HG02759 (cell line): Measurements from ENCODE around the gene GALNT4.

Source experiments
- ATAC-seq: cut with Tn5 transposase; IDR thresholded peaks from one replicate; pipeline ENCODE4 v1.9.1; 2021; ENCODE audit warnings: mild to moderate bottlenecking, moderate library complexity; ENCODE audit not compliant: unreplicated experiment

GALNT4 gene

DNA sequence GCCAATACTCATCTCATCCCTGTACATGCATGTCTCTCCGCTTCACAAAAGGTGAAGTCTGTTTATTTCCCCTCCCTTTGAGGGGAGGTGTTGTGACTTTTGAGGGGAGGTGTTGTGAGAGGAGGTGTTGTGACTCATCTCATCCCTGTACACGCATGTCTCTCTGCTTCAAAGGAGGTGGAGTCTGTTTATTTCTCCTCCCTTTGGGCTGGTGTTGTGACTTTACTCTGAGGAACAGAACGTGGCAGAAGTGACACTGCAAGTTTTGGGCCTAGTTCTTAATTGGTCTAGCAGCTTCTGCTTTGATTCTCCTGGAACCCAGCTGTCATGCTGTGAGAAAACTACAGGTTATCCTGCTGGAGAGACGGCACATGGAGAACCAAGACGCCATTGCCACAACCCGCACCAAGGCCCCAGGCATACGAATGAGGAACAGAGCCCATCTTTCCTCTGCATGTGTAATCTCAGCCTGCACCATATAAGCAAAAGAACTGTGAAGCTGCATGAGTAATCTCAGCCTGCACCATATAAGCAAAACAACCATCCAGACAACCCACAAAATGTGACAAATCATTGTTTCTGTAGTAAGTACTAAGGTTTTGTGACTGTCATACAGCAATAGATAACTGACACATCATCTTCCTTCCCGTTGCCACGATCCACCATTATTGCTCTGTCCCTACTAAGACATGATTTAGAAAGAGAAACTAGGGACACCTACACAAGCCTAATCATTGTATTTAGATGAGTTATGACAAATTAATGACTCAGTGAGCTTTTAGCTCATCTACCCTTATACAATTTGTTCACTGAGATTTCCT, 30.0 kb downstream of the GALNT4 start:
- peak; percentile 58 for ATAC-seq

DNA sequence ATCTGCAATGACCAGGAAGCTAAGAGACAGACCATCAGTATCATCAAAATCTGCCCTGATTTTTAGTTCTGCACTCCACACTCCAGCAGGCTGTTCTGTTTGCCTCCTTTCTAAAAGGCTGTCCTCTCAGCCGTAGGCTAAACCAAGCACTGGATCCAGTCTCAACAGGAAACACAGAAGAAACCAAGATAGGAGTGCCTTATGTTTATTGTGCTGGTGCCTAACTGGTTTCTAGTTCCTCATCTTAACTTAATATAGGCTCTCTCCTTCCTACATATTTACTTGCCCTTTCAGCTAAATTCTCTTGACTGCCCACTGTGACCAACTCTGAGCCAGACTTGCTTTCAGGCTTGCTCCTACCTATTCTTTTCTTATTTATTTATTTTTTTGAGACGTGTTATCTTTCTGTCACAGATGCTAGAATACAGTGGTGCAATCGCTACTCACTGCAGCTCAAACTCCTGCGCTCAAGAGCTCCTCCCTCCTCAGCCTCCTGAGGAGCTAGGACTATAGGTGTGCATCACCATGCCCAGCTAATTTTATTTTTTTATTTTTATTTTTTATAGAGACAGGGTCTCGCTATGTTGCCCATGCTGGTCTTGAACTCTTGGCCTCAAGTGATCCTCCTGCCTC, 30.8 kb downstream of the GALNT4 start:
- no peak for ATAC-seq

DNA sequence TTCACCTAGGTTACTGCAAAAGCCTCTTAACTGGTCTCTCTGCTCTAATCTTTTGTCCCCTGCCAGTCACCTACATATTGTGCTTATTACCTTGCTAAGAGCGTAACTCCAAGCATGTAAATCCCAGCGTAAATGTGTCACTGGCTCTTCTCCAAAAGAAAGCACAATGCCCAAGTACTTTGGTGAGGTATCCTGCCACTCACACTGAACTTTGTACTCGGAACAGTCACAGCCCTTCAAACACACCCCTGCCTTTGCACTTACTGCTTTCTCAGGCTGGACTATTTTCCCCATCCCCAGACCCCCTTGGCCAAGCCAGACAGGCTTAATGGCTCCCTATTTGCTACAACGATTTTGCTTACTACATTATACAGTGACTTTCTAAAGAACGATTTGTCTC, 31.7 kb downstream of the GALNT4 start:
- ATAC-seq = no peak

DNA sequence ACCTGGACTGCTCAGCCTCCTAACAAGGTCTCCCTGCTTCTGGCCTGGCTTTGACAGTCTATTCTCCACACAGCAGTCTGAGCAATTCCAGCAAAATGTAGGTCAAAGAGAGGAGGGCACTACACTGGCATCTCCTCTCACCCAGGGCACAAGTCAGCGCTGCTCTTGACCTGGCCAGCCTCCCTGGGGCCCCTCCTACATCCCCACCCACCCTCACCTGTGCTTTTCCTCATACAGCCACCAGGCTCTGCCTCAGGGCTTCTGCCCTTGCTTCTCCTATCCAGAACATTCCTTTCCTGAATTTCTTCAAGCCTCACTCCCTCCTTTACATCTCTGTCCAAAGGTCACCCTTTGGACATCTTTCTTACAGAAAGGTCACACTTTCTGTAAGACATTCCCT, 33.7 kb downstream of the GALNT4 start:
- ATAC-seq = no peak

DNA sequence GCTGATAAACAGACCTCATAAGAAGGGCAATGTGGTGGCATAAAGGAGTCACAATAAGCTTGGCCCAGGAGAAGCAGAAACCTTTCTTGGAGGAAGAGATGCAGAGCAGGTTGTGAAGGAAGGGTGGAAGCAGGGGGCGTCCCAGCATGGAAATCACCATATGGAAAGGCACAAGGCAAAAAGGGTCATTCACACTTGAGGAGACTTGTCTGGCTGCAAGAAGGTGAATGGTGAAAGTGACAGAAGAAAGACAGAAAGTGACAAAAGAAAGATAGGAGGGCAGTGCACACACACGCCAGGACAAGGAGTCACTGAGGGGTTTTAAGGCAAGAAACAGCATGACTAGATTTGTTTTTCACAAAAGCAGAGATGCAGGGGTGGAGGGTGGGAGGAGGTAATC, 38.3 kb downstream of the GALNT4 start:
- no peak for ATAC-seq

DNA sequence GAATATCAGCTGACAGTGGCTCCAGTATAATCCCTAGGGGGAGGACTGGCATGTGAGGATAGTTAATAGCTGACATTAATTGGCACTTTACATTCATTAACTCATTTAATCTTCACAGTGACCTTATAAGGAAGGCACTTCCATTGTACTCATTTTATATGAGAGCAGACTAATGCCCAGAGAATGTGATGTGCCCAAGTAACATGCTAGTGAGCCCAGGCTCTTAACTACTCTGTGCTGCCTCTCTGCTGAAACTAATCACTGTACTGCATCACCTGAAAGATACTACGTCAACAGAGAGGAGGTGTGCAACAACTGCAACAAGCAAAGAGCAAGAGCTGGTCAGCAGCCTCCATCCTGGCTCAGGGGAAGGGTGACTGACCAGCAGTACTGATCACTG, 40.1 kb downstream of the GALNT4 start:
- ATAC-seq = no peak

DNA sequence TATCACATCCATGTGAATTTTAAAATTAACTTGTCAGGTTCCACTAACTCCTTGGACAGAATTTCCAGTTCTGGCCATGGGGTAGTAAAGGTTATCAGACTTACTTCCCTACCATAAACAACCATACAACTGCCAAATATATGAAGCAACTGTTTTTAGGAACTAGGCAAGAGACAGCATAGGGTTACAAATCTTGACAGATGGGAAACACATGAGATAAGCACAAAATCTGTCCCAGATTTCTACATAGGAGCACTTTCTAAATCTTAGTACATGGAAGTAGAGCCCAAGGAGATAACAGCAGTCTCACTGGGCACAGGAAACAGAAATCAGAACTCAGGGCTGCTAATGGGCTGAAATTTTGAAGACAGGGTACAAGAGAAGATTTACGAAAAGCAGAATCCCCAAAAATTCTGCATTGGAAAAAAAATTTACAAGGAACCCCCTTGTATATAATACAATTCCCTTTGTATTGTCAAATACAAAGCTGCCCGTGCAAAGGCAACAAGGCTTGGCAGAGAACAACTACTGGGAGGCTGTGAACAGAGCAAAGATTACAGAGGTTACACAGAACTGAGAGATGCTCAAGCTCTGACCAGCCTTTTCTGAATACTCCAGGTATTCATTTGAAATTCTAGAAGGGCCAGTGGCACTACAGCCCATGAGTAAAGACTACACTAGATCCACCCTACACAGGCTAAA, 43.2 kb downstream of the GALNT4 start:
- no peak for ATAC-seq

DNA sequence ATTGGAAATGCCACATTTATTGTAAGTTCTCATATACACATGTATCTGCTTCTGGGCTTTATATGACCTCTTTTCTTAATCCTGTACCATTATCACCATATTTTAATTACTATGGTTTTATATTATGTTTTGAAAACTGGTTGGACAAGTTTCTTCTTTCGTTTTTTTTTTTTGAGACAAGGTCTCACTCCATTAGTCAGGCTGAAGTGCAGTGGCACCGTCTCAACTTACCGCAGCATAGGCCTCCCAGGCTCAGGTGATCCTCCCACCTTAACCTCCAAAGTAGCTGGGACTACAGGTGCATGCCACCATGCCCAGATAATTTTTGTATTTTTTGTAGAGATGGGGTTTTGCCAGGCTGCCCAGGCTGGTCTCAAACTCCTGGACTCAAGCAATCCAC, 44.6 kb downstream of the GALNT4 start:
- ATAC-seq = no peak

DNA sequence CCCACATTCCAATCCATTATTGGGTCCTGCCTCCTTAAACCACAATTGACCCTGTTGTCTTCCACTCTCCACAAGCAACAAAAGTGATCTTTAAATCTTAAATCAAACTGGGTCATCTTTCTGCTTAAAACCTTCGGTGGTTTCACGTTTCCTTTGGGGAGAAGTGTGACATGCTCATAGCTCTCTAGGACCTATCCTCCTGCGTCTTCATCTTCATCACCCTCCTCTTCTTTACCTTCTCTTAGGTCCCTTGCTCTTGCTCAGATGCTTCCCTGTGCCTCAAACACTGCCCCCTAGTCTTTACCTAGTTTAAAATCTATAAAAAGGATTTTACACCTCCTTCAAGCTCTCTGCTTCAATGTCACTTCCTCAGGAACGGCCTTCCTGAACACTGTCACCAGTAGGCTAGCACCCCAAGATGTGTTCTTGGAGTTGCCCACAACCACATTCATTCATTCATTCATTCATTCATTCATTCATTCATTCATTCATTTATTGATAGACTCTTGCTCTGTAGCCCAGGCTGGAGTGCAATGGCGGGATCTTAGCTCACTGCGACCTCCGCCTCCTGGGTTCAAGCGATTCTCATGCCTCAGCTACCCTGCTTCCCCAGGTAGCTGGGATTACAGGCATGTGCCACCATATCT, 46.8 kb downstream of the GALNT4 start:
- ATAC-seq = no peak

DNA sequence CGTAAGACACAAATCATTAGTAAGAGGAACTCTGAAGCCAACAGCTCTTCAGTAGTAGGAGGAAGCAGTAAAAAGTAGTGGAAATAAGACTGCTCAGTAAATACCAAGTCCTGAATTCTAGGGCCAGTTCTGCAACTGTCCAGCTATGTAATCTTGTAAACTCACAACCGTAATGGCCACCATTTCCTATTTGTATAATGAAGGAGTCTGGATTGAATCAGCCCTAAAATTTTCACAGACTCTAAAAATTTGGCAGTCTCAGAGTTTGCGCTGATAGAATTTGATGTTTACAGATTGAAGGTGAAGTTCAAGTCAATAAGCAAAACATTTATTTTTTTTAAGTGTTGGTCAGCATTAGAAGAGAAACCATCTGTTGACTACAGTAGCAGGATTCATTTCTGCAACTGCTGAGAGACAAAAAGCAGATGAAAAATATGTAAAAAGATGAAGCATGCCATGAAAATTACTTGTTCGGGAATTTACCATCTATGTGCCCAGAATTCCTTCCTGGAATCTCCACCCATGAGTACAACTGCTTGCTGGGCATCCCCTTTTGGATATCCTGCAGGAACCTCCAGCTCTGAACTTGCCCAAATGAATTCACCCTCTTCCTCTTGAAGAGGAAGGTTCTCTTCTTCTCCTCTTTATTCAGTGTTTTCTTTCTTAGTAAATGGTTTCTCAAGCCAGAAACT, 47.5 kb downstream of the GALNT4 start:
- ATAC-seq = no peak

DNA sequence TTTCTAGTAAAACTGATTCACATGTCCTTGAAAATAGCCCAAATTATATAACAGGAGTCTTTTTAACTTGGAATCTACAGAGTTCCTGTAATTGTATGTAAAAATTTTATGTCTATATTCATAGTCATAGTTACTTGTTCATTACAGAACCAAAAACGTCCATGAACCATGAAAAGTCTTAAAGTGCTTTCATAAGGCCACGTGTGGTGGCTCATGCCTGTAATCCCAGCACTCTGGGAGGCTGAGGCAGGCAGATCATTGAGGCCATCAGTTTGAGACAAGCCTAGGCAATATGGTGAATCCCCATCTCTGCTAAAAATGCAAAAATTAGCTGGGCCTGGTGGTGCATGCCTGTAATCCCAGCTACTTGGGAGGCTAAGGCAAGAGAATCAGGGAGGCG, 48.4 kb downstream of the GALNT4 start:
- no peak for ATAC-seq

DNA sequence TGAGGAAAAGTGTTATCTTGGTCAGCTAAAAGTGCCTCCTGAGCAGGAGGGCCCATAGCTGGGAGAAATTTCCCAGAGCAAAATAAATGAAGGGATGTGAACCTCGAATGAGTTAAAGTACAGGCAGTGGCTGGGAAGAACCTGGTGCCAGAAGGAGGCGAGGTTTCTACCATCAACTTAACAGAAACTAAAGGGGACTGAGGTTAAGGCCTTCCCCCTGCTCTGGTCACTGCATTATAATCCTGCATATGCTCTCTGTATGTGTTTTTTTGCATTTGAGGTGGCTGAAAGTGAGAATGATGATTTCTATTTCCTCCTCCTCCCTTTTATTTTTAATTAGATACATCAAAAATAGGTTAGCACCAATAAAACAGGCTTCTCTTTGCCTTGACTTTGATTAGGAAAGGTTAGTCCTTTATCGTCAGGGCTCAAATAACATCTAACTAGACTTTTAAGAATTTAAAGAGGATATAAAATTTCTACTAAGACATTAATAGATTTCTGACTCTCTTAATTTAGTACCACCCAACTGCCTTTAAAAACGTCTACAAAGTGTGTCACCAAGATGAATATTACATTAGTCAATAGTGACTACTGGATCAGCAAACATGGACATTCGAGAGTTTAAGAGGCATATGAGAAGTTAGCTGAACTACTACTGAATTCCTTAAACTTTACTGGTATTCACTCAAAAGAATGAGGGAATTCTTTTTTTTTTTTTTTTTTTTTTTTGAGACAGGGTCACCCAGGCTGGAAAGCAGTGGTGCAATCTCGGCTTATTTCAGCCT, 49.2 kb downstream of the GALNT4 start:
- ATAC-seq = no peak

DNA sequence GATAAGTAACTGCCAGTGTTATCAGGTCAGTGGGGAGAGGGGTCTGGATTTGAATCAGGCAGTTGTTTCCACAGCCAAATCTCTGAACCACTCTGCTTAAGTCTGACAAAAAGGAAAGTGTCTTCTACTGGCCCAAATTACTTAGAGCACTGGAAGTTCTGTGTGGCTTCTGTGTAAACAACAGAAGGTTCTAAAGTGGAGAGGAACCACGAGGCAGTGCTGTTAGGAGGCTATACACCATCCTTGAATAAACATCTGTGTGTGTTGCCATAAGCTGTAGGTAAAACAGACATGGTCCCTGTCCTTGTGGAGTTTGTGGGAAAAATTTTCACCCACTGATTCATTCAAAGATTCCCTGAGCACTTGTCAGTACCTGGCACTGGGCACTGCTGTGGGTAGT, 50.0 kb downstream of the GALNT4 start:
- ATAC-seq = no peak
